Thyroid gland (tissue), 4 donors: ENCODE measurements around the gene SLC43A3.

Experiments
- CTCF ChIP-seq, 6 experiments: fragments of 200-600 bp in 3 of 6; fragments of 450-650 bp in 3 of 6; sonication (generic) in 3 of 6; IDR thresholded peaks; one replicate each; pipeline ENCODE4 v1.5.1; 2016 to 2019; ENCODE audit warnings: antibody characterized with exemption in 6 of 6, mild to moderate bottlenecking in 2 of 6, inconsistent platforms in 1 of 6, moderate library complexity in 1 of 6
- POLR2A ChIP-seq, 2 donors: fragments of 450-650 bp; IDR thresholded peaks; one replicate each; pipeline ENCODE4 v1.6.1; 2017; ENCODE audit warnings: antibody characterized with exemption in 2 of 2, mild to moderate bottlenecking in 2 of 2, moderate library complexity in 1 of 2

GRCh38 chr11:57426929-57427726 is at the start of gene SLC43A3:
- no peak for TF ChIP-seq CTCF (IDR thresholded peaks at IDR 0.05)
- peak in 1 of 2 donors; percentile 47 for TF ChIP-seq POLR2A (IDR thresholded peaks at IDR 0.05)
